Putamen (tissue), 1 donor: ENCODE measurements around the gene CBX8.

ENCODE experiments used
- DNase-seq: peaks from one replicate; pipeline ENCODE4 v3.0.0-alpha.2; 2016; ENCODE audit warnings: low spot score

Gene CBX8

DNA sequence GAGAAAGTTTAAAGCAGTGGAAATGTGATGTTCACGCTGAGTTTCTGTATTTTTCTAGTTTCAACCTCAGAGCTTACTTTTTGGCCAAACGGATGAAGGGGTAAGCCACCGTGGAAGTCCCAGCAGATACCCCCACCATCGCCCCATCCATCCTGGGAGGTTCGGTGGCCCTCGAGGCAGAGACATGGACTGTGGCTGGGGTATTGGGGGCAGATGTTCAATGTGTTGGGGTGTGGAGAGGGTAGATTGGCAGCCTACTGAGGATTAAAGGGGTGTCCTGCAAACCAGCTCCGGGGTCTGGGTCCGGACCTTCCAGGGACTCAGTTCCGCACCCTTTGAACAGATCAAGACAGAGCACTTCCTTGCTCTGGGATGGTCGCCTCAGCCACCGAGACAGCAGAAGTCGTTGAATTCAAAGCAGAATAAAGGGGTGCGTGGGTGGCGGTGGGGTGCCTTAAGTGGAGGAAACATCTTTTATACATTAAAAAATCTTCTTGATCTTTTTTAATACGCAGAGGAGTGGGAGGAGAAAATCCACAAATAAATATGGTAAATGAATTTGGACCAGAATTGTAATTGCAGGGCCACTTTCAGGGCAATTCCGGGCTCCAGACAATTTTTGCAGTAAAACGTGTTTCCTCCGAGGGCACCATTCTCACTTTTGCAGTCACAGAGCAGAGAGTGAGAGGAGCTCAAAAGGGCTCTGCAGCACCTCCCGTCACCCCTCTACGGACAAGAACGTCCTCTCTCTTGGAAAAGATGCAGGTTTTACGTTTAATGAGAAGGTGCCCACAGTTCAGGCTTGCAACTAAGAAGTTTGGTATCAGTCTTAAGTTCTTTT is 8.2 kb upstream of the CBX8 start:
- no peak for DNase-seq

DNA sequence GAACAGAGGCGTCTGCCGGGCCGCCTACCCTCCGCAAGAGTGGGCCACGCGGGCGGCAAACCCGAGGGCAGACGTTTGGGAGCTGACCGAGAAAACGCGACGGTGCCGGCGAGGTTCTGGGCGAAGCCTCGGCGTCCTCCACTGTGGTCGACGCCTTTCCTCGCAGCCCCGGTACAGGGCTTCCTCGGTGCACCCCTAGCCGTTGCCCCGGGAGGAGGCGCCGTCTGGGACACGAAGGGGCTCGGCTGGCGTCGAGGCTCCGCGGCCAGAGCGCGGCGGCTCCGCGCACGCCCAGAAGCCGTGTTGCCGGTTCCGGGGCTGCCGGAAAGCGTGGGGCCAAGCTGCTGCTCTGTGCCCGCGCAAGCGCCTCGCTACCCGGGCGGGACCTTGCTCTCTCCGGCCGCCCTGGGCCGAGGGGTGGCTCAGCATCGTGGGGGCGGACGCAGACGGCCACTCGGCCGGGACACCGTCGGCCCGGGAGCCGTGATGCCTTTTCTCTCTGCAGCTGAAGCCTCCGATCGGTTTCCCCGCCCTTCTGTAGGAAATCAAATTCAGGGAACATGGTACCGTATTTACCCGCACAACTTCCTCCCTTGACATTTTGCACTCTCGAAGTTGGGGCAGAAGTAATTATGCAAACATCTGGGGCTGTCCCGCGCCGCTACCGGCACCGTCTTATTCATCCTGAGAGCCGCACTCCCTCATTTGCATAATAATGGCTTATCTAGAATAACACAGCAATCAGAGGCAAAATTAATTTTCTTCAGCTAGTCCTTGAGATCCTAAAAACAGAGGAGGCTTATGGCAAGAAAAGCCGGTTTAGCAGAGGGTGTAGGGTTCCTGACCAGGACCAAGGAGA is 7.3 kb upstream of the CBX8 start:
- no peak for DNase-seq

- DNase-seq: no peak
These were observed 6.6 kb upstream of the CBX8 start for GRCh38 chr17:79803421-79803996.

DNA sequence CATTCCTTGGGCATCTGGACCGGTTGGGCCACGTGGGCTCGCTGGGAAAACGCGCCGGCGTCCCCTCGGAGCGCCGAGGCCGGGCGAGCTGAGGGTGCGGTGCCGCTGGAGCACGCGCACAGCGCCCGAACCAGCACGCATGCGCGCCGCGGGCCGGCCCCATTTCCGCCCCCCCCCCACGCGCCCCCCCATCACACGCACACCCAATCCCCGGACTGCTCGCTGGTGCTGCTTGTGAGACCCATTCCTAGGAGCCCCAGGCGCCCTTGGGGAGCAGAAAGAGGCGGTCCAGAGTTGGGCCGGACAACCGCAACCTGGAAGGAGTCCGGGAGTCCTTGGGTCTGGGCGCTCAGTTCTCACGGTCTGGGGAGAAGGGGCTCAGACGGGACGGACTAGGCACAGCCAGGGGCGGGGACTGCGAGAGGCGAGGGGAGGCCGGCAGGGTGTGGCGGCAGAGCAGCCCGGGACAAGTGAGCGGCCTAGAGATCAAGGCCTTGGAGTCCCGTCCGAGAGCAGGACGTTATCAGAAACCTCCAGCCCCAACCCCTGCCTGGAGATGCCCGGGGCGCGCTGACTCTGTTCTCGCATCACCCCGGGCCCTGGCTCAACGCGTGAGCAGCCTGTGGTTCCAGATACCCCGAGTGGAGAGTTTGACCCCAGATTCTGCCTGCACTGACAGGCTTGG is 6.0 kb upstream of the CBX8 start:
- DNase-seq: no peak

- DNase-seq: no peak
These were observed 5.3 kb upstream of the CBX8 start for GRCh38 chr17:79802039-79802735.

GRCh38 chr17:79801156-79802038 is 4.5 kb upstream of the CBX8 start:
- no peak for DNase-seq

DNA sequence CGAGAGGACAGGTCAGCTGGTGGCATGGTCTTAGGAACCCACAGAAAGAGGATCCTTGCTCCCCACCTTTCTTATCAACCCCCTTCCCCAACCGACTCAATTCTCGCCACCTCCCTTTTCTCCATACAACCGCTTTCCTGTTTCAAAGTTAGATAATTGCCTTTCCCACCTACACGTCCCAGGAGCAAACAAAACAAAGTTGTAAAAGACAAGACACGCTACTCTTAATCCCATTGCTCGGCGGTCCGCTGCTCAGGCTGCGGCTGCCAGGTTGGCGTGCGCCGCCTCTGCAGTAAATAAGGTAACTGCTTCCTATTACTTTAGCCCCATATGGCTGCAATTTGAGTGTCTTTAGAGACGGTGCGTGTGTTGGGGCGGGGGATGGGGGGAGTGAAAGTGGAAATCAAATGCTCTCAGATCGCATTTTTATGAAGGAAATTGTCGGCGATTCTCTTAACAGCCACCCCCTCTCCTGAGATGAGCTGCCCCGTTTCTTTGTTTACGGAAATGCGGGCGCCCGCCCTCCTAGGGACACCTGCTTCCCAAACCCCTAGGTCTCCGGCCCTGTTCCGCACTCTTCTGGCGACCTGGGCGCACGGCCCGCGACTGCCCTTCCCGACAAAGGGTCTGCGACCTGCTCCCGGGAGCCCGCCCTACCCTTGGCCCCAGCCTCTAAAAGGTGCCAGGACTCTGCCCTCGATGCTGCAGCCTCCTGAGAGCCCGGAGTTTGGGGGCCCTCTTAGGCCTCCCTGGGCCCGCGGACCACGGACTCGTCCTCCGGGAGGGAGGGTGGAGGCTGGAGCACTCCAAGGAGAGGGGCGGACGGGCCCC is 3.7 kb upstream of the CBX8 start:
- no peak for DNase-seq

DNA sequence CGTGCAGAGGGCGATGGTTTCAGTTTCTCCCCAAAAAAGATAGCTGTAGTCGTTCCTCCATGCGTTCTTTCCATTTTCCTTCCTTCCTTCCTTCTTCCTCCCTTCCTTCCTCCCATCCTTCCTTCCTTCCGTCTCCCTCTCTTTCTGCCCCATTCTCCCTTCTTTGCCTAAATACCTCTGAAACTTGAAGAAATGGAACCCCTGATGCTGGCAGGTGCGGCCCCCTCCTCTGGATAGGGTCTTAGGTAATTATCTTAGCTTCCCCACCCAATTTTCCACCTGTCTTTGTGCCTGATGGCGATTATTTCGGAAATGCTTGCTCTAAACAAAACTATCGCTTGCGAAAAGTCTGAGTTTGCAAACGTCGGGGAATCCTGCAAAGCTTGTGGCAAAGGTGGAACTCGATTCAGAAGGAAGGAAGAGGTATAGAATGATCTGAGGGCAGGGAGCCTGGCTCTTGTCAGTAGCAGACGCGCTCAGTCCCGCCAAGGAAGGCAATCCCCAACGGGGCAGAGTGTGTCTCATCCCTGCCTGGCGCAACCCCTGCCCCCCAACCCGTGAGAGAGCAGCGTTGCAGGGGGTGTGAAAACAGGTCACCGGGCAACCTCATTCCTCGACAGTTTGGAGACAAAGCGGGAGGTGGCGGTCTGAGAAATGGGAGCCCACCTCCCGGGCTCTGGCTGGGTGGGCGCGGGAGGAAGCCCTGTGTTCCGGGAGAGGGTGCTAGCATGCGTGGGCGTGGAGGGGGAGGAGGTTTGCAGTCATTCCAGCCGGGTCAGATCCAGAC is 2.9 kb upstream of the CBX8 start:
- DNase-seq: no peak

GRCh38 chr17:79799174-79799537 is 2.3 kb upstream of the CBX8 start:
- DNase-seq: no peak

DNA sequence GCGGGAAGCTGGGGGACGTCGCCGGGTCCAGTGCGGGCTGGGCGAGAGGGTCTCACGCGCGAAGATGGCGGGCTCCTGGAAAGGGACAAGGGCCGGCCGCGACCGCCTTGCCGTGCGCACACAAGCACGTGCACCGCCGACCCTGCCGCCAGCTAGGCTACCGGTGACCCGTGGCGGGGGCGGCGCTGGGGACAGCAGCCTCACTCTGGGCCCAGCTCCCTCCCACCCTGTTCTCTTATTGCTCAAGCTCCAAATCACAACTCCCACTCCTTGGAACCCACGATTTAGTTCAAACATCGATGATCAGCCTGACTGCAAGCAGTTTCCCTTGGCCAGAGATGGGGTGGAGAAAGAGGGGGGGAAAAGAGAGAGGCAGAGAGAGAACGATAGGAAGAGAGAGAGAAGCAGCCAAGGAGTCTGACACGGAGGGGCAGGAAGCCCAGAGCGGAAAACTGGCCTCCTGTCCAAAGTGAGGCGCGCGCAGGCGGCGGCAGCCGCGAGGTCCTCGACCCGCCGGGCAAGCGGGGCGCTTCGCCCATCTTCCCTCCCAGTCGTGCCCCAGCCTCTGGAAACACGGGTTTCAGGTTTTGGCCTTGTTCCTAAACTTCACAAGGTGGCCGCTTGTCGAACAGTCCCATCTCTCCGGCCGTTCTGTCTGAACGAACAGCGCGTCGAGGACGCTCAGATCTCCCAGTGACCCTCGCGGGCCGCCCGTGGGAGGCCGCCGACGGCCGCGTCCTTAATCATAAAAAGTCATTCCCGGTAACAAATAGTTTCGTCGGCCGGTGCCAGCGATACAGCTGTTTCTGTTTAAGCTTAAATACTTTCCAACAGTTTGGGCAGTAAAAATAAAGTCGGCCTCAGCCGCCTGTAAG is 1.7 kb upstream of the CBX8 start:
- no peak for DNase-seq

GRCh38 chr17:79797492-79798298 is 818 bp upstream of the CBX8 start:
- no peak for DNase-seq

DNA sequence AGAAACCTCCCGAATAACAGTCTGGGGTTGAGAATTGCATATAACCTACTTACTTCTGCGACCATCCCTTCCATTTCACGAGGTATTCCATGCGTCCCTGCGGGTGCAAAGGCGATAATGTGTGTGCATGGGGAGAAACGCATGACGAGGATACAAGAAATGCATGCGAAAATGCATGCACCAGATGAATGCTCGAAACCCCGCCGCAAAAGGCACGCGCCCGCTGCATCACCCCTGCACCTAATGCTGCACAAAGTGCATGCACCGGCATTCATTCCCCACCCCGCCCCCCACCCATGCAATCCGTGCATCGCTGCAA is 474 bp downstream of the CBX8 start:
- DNase-seq: no peak

DNA sequence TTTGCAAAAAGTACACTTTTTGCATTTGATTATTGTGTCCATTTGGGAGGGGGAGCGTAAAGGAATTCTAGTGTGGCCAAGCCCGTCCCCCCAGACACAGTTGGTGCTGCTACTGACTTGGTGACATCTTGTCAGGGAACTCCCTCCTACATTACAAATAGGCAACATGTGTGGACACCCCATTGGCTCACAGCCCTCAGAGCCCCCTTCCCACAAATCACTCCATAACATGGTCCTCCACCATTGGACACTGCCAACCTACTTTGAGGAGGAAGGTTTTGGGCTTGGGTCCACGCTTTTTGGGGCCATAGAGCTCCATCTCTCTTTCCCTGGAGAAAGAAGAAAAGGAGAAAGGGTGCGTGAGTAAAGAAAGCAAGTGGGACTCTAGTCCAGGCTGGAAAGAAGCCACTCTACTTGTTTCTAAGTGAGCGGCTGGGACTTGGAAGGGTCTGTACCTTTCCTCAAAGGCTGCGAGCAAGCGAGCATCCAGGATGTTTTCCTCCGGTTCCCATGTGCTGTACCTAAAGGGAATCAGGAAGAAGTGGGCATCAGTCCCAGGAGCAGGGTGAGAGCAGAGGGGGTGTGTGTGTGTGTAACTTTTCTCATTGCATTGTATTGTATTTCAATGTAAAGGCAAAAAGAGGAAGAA is 958 bp downstream of the CBX8 start:
- no peak for DNase-seq

DNA sequence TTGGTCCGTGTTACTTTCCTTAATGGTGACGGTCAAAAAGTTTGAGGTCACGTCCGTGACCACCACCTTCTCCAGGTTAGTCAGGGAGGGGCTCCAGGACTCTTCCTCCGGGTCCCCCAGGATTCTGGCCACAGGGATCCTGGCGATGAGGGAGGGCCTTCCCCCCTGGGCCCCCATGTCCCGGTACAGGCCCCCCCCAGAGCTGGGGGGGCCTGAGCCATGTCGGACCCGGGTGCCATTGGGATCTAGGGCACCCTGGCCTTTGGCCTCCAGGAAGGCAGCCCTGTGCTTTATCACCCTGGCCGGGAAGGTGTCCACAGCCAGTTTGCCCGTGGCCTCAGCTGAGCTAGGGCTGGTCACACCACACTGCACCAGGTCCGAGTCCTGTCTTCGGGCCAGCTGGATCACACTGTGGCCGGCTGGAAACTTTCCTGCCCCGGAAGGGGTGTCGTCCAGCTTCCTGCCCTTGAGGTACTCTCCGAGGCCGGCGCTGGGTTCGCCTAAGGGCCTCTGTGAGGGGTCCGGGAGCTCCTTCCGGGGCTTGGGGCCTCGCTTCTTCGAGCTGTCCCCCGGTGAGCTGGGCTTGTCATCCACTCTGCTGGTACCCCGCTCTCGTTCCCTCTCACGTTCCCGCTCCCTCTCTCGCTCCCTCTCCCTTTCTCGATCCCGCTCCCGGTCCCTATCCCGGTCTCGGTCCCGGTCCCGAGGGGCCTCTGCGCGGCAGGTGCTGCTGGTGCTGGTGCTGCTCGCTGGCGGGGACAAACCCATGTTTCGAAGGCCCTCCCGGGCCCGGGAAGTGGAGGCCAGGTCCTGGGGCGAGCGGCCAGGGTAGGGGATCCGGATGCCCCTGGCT is 2.0 kb downstream of the CBX8 start:
- no peak for DNase-seq

DNA sequence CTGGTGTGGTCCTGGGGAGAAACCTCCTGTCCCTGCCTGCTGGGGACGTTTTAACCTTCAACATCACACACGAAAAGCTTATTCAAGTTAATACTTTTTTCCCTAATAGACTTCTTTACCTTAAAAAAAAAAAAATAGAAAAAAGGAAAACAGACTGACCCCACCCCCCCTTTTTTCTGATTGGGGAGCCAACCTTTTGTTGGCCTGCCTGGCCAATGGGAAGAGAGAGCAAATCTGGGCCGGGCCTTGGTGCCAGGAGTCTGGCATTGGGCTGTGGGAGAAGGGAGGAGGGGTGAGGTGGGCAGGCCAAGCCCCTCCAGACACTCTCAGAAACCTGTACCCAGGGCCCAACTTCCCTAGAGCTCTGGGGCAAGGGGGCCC is 3.0 kb downstream of the CBX8 start:
- DNase-seq: no peak
